G401 (cell line): ENCODE data around the gene NECAB3. TPM values are rescaled to one million over a fixed set of nuclear protein-coding genes. Genes with fewer than 3 reads are reported as not detected.
A peak's percentile ranks its signal among the peaks of the same experiment; 100 is the strongest.
"Not testable (repeated sequence)": the region's sequence is repeated elsewhere in the genome, so short reads cannot be mapped to it uniquely, and the experiment has no call there.

Experiments
- DNase-seq: peaks from one replicate; pipeline ENCODE4 v3.0.0-alpha.2; 2015; ENCODE audit warnings: low spot score
- in situ Hi-C: cut with HindIII; loops from 2 replicates; pipeline ENCODE4 v1.10.0; 2016; ENCODE audit warnings: low sequenced_read_pairs, mixed read lengths
- total RNA-seq: library from RNA; depleted of rRNA; stranded (reverse); fragments of >200 nt; shearing (Covaris generic); gene quantifications from 2 replicates; pipeline ENCODE4 v1.2.3, GENCODE V29; 2014

NECAB3 gene
- total RNA-seq, 1 experiment from 2014 or later: 69.9 TPM

DNA sequence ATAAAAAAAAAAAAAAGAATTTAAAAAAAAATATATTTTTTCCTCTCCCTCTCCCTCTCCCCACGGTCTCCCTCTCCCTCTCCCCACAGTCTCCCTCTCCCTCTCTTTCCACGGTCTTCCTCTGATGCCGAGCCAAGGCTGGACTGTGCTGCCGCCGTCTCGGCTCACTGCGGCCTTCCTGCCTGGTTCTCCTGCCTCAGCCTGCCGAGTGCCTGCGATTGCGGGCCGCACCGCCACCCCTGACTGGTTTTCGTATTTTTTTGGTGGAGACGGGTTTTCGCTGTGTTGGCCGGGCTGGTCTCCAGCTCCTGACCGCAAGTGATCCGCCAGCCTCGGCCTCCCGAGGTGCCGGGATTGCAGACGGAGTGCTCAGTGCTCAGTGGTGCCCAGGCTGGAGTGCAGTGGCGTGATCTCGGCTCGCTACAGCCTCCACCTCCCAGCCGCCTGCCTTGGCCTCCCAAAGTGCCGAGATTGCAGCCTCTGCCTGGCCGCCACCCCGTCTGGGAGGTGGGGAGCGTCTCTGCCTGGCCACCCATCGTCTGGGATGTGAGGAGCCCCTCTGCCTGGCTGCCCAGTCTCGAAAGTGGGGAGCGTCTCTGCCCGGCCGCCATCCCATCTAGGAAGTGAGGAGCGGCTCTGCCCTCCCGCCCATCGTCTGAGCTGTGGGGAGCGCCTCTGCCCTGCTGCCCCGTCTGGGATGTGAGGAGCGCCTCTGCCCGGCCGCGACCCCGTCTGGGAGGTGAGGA, 26.6 kb upstream of the NECAB3 start:
- DNase-seq, in situ Hi-C loops: not testable (repeated sequence)

DNA sequence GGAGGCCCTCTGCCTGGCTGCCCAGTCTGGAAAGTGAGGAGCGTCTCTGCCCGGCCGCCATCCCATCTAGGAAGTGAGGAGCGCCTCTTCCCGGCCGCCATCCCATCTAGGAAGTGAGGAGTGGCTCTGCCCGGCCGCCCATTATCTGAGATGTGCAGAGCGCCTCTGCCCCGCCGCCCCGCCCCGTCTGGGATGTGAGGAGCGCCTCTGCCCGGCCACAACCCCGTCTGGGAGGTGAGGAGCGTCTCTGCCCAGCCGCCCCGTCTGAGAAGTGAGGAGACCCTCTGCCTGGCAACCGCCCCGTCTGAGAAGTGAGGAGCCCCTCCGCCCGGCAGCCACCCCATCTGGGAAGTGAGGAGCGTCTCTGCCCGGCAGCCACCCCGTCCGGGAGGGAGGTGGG, 24.7 kb upstream of the NECAB3 start:
- in situ Hi-C loops, DNase-seq: not testable (repeated sequence)

DNA sequence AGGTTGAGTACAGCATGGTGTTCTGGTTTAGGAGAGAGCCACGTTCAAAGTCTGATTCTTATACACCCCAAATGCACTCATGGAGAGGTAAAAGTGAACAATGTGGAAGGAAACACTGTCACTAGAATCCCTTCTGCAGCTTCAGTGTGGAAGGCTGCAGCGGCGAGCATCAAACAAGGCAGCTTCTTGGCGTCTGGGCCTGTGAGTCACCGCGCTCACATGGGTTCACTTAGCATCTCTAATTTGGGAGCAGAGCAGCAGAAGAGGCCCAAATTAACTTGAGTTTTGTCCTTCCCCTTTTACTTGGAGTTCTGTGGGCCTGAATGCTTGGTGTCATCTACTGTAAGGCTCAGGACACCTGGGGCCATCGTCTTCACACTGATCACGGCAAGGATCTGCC, 22.9 kb upstream of the NECAB3 start:
- in situ Hi-C loops: no loop called here
- no peak for DNase-seq

DNA sequence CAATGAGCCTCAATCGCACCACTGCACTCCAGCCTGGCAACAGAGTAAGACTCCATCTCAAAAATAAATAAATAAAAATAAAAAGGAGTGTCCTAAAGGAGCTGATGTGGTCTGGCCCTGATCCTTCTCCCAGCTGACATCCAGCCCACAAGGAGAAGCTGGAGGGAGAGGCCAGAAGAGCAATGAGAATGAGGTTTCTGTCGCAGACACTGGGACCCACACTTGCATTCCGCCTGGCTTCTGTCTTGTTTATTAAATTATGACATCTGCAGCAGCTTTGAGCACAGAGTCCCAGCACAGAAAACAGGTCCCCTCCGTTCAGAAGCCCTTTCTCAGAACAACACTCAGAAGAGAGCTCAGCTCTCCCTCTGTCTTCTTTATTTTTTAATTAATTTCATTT, 22.2 kb upstream of the NECAB3 start:
- no peak for DNase-seq
- in situ Hi-C loops: no loop called here

DNA sequence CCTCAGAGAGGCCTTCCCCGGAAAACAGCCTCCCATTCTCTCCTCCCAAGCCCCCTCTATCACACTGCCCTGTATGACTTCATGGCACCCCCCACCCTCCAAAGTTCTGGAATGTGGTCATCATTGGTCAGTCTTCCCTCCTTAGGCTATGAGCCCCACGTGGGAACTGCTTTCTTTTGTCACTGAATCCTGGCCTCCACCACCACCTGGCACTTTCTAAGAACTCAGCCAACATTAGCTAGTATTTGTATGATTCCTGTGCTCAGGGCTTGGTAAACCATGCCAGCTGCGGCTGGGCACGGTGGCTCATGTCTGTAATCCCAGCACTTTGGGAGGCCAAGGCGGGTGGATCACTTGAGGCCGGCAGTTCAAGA, 20.4 kb upstream of the NECAB3 start:
- in situ Hi-C loops: no loop called here
- no peak for DNase-seq

DNA sequence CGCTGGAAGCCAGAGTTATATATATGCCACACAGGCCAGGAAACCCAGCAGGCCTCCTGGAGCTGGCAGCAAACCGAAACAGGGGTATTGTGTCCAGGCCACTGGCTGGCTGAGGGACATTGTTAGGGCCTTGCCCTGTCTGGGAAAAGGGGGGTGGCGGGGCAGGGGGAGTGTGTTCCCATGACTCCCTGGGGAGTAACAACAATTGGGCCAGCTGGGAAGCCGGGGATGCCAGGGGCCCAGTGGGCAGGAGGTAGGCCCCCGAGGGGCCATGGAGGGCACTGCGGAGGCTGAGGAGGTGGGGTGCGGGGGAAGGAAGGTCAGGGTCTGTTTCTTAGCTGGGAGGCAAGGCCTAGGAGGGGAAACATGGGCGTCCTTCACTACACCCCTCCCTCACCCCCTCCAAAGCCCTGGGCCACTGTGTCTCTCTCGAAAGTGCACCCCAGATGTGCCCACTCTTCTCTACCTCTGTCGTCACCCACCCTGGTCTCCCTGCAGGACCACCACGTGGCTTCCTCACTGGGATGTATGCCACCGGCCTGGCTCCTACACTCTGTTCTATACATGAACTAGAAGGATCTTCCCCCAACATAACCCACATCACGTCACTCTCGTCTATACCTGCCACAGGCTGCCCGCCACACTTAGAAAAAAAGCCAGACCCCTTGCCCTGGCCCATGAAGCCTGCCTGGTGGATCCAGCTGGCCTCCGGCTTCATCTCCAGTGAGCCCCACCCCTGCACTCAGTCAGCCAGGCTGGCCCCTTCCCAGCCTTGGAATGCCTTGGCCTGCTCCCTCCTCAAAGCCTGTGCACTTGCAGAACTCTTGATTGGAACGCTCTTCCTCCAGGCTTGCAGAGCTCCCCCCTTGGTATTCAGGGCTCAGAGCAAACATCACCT, 19.8 kb upstream of the NECAB3 start:
- in situ Hi-C loops: no loop called here
- no peak for DNase-seq

DNA sequence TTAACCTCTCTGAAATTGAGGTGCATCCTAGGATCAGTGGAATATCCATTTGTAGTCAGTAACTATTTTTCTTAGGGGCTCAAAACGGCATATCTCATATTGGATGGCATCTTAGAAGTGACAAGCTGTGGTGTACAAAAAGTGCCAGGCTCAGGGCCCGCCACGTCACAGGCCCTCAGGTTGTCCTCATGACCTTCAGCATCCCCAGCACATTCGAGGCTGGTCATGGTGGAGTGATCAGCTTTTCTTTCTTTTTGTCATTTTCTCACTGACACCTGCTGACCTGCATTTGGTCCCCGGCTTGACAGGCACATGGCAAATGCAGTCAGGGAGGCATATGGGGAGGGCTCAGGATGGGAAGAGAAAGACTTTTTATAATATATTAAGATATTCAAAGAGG, 19.1 kb upstream of the NECAB3 start:
- in situ Hi-C loops: no loop called here
- DNase-seq: no peak

DNA sequence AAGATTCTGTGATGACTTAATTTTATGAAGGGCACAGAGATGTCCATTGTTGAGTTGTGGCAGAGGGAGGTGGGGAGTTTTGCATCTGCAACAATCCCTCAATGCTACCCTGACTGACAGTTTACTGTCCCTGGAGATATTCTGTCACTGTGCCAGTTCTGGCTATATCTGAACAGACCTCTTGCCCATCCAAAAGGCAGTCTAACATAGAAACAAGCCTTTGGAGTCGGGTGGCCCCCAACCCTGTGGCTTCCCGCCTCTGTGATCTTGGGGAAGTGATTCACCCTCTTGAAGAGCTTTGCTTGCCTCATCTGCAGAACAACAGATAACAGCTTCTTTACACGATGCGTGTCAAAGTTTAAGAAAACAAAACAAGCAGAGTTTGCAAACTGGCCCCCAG, 15.7 kb upstream of the NECAB3 start:
- no peak for DNase-seq
- in situ Hi-C loops: no loop called here

DNA sequence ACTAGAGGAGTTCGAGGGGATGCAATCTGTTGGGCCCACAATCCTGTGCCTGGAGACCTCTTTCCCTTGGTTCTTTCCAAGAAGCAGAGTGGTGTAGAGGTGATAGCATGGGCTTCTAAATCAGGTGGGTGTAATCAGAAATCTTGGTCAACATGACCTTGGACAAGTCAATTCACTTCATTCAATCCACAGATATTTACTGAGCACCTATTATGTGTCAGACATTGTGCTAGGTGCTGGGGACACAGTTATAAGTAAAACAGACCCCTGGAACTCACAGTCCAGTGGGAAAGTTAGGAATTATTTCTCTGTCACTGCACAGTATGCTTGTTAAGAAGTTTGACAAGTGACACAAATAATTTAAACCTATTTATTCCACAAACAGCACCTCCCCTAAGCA, 15.3 kb upstream of the NECAB3 start:
- in situ Hi-C loops: no loop called here
- DNase-seq: no peak

DNA sequence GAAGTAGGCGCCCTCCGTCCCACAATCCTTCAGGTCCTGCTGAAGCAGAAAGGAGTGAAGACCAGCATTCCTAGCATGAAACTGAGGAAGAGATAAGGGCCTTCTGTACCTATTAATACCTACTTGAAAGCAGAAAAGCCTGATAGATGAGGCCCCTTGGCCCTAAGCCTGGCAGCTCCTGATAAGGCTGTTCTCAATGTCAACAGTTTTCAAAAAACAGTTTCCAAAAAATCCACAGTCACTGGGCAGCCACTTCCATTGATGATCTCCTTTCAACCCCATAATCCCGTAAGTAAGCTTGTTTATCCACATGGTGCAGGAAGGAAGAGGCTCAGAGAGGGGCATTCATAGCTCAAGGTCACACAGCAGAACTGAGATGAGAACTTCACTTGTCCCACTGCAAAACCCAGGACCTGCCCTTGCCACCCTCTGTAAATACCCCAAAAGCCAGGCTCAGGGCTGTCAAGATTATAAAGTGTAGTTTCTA, 14.8 kb upstream of the NECAB3 start:
- in situ Hi-C loops: no loop called here
- no peak for DNase-seq

DNA sequence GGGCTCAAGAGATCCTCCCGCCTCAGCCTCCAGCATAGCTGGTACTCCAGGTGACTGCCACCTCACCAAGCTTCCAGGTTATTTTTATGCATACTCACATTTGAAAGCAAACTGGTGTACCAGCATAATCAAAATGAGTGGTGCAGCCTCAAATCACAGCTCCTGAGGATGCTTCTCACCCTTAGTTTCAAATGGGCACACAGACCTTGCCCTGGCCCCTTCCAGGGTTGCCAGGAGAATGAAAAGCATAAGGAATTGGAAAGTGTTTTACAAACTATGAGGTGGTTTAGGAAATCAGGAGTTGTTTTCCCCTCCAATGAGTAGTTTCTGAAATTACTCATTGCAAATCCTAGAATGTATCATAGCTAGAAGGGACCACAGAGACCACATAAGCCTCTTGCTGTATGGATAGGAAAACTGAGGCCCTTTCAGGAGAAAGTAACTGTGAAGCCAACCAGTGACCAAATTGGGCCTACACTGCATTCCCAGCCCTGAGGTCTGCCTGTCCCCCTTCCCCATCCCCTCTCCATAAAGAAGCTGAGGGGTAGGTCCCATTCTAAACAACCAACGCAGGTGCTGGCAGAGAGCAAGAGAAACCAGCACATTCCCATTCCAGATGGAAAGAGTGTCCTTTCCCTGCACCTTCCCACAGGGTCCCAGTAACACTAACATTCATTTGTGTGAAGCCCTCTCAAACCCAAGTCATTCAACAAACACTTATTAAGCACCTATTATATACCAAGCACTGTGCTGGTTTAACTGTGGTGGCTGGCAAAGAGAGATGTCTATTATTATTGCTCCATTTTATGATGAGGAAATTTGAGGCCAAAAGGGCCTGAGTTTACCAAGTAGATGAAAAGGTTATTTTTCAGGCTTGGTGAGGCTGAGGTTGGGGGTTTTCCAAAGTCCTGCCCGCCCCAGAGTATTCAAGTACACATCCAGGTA, 14.0 kb upstream of the NECAB3 start:
- in situ Hi-C loops: no loop called here
- no peak for DNase-seq

DNA sequence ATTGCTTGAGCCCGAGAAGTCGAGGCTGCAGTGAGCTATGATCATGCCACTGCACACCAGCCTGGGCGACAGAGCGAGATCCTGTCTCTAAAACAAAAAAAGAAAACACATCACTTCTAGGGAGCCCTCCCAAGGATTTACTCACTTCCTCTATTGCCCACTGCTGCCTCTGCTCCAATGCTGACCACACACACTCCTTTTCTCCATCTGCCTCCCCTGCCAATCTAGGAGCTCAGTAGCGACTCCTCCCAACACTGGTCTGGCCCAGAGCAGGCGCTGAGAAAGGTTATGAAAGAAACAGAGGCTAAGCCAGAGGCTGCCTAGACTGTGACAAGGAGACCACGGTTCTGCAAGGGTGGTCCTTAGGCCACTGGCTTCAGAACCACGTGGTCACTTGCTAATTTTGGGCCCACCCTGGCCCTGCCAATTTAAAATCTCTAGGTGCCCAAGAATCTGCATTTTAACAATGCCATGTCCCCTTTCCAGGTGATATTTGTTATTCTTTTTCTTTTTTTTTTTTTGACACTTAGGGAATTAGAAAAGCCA, 13.2 kb upstream of the NECAB3 start:
- no peak for DNase-seq
- in situ Hi-C loops: no loop called here

DNA sequence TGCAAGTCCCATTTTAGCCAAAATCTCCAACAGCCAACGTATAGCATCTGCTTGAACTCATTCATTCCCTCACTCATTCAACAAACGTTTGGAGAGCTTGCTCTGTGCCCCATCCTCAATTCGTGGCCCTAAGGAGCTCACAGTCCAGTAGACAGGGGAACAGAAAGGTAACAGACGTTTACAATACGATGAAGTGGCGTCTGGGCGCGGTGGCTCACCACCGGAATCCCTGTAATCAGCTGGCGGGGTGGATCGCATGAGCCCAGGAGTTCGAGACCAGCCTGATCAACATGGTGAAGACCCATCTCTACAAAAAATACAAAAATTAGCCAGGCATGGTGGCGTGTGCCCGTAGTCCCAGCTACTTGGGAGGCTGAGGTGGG, 12.7 kb upstream of the NECAB3 start:
- in situ Hi-C loops: no loop called here
- DNase-seq: no peak

DNA sequence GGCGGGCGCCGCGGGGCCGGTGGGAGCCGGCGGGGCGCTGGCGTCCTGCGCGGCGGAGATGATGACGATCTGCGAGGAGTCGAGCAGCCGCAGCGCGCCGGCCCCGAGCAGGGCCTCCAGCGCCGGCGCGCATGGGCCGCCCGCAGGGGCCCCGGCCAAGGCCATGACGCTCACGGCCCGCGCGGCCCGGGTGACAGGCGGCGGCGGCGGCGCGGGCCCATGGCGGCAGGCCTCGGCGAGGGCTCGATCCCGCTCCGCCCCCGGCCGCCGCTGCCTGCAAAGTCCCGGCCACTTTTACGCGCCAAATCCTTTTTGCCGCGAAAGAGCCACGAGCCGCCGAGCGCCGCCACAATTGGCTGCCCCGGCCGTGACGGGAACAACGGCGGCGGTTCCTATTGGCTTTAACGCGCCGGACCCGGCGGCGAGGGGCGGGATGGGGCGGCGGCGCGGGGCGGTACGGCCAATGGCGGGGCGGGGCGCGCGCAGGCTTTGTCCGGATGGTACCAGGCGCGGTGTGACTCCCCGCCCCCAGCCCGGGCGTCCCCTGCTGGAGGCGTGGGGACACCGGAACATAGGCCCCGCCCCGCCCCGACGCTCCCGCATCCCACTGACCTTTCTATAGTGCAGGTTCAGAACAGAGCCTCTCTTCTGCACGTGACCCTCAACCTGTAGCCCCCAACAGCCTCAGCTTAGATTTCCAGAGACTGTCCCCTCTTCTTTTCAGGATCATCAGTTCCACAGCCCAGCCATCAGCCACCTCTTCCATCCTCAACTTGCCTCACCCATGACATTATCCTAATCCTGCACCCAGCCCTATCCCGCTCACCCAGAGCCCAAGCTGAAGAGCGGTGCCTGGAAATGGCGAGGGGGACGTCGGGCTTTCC, 12.1 kb upstream of the NECAB3 start, which contains the start of gene E2F1:
Gene E2F1, minus strand, starts transcription at position 286 of the 884 bp plus-strand sequence. Its CDS starts 121 bp downstream, at position 165.
- in situ Hi-C loops: no loop called here
- peak; percentile 91 for DNase-seq

DNA sequence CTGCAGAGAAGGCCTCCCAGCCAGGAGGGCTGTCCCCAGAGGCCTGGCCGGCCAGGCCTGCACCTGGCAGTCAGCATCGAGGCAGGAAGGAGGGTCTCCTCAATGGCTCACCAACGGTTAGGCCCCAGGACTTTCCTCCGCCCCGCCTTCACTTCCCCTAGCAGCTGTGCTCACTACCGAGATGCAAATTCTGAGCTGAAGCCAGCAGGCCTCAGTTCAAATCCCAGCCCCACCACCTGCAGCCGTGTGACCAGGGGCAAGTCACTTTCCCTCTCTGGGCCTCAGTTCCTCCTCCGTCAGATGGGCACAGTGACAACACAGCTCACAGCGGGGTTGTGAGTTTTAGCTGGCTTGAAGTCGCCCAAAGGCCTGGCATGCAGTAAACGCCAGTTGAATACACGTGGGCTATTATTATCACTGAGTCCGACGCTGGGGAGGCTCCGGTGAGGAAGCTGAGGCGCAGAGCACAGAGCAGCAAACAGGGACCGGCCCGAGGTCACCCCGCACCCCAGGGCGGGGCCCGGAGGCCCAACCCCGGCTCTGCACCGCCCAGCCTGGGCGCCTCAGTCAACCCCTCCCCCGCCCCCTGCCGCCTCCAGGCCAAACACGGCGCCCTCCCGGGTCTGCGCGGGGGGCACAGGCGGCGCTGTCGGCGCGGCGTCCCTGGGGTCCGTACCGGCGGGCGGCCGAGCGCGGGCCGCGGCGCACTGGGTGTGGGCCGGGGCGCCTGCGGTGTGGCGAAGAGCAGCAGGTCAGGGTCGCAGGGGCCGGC, 11.3 kb upstream of the NECAB3 start:
- in situ Hi-C loops: no loop called here

DNA sequence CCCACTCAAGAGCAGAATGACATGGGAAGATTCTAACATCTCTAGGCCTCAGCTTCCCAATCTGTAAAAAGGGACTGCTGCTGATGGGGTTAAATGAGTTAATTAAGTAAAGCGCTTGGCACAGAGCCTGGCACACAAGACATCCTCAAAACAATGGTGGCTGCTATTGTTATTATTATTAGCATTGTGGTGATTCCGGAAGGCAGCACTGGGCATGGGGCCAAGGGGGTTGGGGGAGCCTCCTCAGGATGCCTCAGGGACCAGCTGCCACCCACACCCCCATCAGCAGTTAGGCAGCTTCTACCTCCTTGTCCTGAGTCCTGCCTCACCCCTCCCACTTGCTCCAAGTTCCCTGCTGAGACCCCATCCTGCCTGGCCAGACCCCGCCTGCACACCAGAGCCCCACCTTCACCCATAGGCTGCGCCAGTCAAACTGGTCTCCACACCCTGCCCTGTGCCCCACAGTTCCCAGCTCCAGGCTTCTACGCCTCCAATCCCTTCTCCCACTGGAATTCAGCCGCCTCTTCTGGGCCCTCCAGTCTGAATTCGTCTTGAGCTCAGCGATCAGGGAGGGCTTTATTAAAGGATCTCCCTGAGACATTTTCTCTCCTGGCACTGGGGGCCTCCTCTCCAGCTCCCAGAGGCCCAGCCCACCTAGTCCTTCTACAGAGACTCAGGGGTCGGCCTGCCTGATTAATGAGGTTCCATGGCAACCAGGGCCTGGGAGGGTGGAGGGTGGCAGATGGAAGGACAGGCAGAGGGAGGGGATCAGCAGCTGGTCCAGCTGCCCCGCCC, 10.5 kb upstream of the NECAB3 start:
- in situ Hi-C loops: no loop called here
- DNase-seq: no peak

More for the DNA sequence above, 11.3 kb upstream of the NECAB3 start:
- DNase-seq: no peak
